Measurements from ENCODE around the gene AAGAB.

Gene AAGAB

GRCh38 chr15:67281714-67282113 is 27.3 kb upstream of the AAGAB start:
- Histone ChIP-seq H3K4me1 (ENCODE audit: insufficient read depth, insufficient read length) (no peaks in the 10 kb centered on the region), H3K9ac (ENCODE audit: insufficient read length, low read depth) (no peak overlapping the region), H3K27me3 (ENCODE audit: insufficient read depth, insufficient read length) (no peaks in the 10 kb centered on the region), H3K4me3 (ENCODE audit: insufficient read length, low read depth) (no peak overlapping the region), H3K36me3 (ENCODE audit: insufficient read depth, insufficient read length, low read length) (no peaks in the 10 kb centered on the region), H3K9me3 (ENCODE audit: insufficient read depth, low read length) (no peaks in the 10 kb centered on the region)
- no peak for DNase-seq (ENCODE audit: low read depth, low spot score)
- TF ChIP-seq SUZ12 (IDR thresholded peaks at IDR 0.05; ENCODE audit: extremely low read depth, insufficient read depth, insufficient read length) (no peak), ZNF274 (IDR thresholded peaks at IDR 0.05; ENCODE audit: low read depth, low read length) (no peak), YY1 (IDR thresholded peaks at IDR 0.05; ENCODE audit: insufficient read depth, insufficient read length) (no peak)

DNA sequence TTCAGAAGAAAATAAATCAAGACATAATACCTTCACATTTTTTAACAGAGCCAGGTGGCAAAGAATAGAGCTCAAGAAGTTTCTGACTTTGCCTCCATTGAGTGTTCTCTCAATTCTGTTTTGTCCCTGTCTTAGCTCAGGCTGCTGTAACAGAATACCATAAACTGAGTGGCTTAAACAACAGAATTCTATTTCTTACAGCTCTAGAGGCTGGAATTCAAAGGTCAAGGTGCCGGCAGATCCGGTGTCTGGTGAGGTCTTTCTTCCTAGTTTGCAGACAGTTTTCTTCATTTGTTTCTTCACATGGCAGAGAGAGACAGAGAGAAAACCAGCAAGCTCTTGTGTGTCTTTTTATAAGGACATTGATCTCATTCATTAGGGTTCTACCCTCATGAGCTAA is 25.8 kb upstream of the AAGAB start:
- no peaks in the 10 kb centered on the region for H3K27me3 ChIP-seq (ENCODE audit: insufficient read depth, insufficient read length)
- DNase-seq (ENCODE audit: low read depth, low spot score) = no peak
- H3K4me1 ChIP-seq (ENCODE audit: insufficient read depth, insufficient read length) = no peaks in the 10 kb centered on the region
- no peak overlapping the region for H3K4me3 ChIP-seq (ENCODE audit: insufficient read length, low read depth)
- no peaks in the 10 kb centered on the region for H3K36me3 ChIP-seq (ENCODE audit: insufficient read depth, insufficient read length, low read length)
- no peak for TF ChIP-seq YY1 (IDR thresholded peaks at IDR 0.05; ENCODE audit: insufficient read depth, insufficient read length)
- TF ChIP-seq SUZ12 (IDR thresholded peaks at IDR 0.05; ENCODE audit: extremely low read depth, insufficient read depth, insufficient read length) = no peak
- TF ChIP-seq ZNF274 (IDR thresholded peaks at IDR 0.05; ENCODE audit: low read depth, low read length) = no peak
- no peaks in the 10 kb centered on the region for H3K9me3 ChIP-seq (ENCODE audit: insufficient read depth, low read length)
- no peak overlapping the region for H3K9ac ChIP-seq (ENCODE audit: insufficient read length, low read depth)

GRCh38 chr15:67276666-67277065 is 22.2 kb upstream of the AAGAB start:
- no peak for DNase-seq (ENCODE audit: low read depth, low spot score)
- no peaks in the 10 kb centered on the region; the same call in 1 of the 2 replicates for H3K9me3 ChIP-seq (ENCODE audit: insufficient read depth, low read length)

GRCh38 chr15:67274236-67274635 is 19.8 kb upstream of the AAGAB start:
- DNase-seq (ENCODE audit: low read depth, low spot score) = no peak

More at GRCh38 chr15:67276666-67277065, 22.2 kb upstream of the AAGAB start:
- Histone ChIP-seq H3K4me3 (ENCODE audit: insufficient read length, low read depth) (no peak overlapping the region), H3K27me3 (ENCODE audit: insufficient read depth, insufficient read length) (no peaks in the 10 kb centered on the region), H3K4me1 (ENCODE audit: insufficient read depth, insufficient read length) (no peaks in the 10 kb centered on the region), H3K9ac (ENCODE audit: insufficient read length, low read depth) (no peak overlapping the region), H3K36me3 (ENCODE audit: insufficient read depth, insufficient read length, low read length) (no peaks in the 10 kb centered on the region)
- TF ChIP-seq ZNF274 (IDR thresholded peaks at IDR 0.05; ENCODE audit: low read depth, low read length) (no peak), SUZ12 (IDR thresholded peaks at IDR 0.05; ENCODE audit: extremely low read depth, insufficient read depth, insufficient read length) (no peak), YY1 (IDR thresholded peaks at IDR 0.05; ENCODE audit: insufficient read depth, insufficient read length) (no peak)

DNA sequence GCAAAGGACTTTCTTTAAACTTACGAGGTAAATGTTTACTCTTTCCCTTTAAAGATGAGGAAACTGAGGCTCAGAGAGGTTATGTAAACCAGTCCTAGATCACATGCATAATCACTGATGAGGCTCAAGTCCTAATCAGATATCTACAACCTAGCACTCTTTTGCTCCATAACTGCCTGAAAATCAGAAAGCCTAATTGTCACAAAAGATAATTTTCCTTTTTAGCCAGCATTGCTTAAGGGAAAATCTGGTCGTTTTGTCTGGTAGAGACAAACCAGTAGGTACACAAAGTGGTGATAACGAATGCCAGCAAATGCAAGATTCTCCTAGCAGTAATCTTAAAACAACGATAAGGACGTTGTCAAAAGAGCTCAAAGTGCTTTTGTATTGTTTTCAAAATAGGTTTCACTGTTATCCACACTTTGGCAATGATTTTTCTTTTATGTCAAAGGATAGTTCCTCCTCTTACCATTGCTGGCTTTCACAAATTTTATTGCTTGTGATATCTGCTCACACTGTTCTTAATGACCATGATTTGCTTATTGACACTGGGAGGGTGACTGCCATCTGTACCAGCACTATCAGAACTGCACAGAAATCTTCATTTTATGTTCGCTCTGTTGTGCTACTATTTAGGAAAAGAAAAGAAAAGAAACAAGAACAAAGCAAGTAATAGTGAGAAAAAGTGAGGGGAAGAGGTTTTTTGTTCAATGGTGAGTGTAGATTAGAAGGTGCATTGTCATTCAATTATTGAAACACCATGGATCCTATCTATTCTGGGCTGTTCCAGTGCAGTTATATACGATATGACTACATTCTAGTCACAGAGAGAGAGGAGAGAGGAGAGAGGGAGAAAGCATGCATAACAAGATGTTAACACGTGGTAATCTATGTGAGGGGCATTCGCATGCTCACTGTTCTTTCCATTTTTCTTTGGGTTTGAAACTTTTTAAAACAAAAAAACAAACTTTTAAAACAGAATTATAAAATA is 13.8 kb upstream of the AAGAB start:
- DNase-seq (ENCODE audit: low read depth, low spot score) = no peak

More at GRCh38 chr15:67274236-67274635, 19.8 kb upstream of the AAGAB start:
- Histone ChIP-seq H3K9me3 (ENCODE audit: insufficient read depth, low read length) (no peaks in the 10 kb centered on the region; the same call in 1 of the 2 replicates), H3K36me3 (ENCODE audit: insufficient read depth, insufficient read length, low read length) (no peaks in the 10 kb centered on the region), H3K9ac (ENCODE audit: insufficient read length, low read depth) (no peak overlapping the region), H3K4me3 (ENCODE audit: insufficient read length, low read depth) (no peak overlapping the region), H3K27me3 (ENCODE audit: insufficient read depth, insufficient read length) (no peaks in the 10 kb centered on the region), H3K4me1 (ENCODE audit: insufficient read depth, insufficient read length) (no peaks in the 10 kb centered on the region)
- no peak for TF ChIP-seq YY1 (IDR thresholded peaks at IDR 0.05; ENCODE audit: insufficient read depth, insufficient read length)
- TF ChIP-seq ZNF274 (IDR thresholded peaks at IDR 0.05; ENCODE audit: low read depth, low read length) = no peak
- no peak for TF ChIP-seq SUZ12 (IDR thresholded peaks at IDR 0.05; ENCODE audit: extremely low read depth, insufficient read depth, insufficient read length)

DNA sequence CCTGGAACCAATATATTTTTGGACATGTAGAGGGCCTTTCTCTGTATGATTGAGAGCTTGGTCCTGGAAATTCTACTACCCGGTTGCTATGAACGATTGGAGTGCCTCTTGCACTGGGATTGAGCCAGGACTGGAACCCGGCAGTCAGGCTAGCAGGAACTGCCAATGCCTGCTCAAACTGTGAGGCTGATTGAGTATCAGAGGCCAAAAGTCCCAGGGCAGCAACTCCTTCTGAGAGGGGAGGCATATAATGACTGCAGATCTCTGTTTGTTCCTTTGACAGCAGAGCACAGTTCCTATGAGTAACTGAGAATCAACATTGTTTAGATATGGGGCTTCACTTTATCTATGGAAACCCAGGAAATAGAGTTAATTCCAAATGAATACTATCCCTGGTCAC is 13.0 kb upstream of the AAGAB start:
- DNase-seq (ENCODE audit: low read depth, low spot score) = no peak
- H3K9me3 ChIP-seq (ENCODE audit: insufficient read depth, low read length) = no peaks in the 10 kb centered on the region
- no peak overlapping the region for H3K4me3 ChIP-seq (ENCODE audit: insufficient read length, low read depth)
- H3K27me3 ChIP-seq (ENCODE audit: insufficient read depth, insufficient read length) = no peaks in the 10 kb centered on the region
- no peak overlapping the region for H3K9ac ChIP-seq (ENCODE audit: insufficient read length, low read depth)
- H3K4me1 ChIP-seq (ENCODE audit: insufficient read depth, insufficient read length) = no peaks in the 10 kb centered on the region
- TF ChIP-seq YY1 (IDR thresholded peaks at IDR 0.05; ENCODE audit: insufficient read depth, insufficient read length) (no peak), SUZ12 (IDR thresholded peaks at IDR 0.05; ENCODE audit: extremely low read depth, insufficient read depth, insufficient read length) (no peak), ZNF274 (IDR thresholded peaks at IDR 0.05; ENCODE audit: low read depth, low read length) (no peak)
- no peaks in the 10 kb centered on the region for H3K36me3 ChIP-seq (ENCODE audit: insufficient read depth, insufficient read length, low read length)

More for the DNA sequence above, 13.8 kb upstream of the AAGAB start:
- H3K4me3 ChIP-seq (ENCODE audit: insufficient read length, low read depth) = no peak overlapping the region
- H3K36me3 ChIP-seq (ENCODE audit: insufficient read depth, insufficient read length, low read length) = no peaks in the 10 kb centered on the region
- no peaks in the 10 kb centered on the region for H3K4me1 ChIP-seq (ENCODE audit: insufficient read depth, insufficient read length)
- no peak overlapping the region for H3K9ac ChIP-seq (ENCODE audit: insufficient read length, low read depth)
- no peaks in the 10 kb centered on the region for H3K9me3 ChIP-seq (ENCODE audit: insufficient read depth, low read length)
- H3K27me3 ChIP-seq (ENCODE audit: insufficient read depth, insufficient read length) = no peaks in the 10 kb centered on the region
- TF ChIP-seq YY1 (IDR thresholded peaks at IDR 0.05; ENCODE audit: insufficient read depth, insufficient read length) = no peak
- TF ChIP-seq SUZ12 (IDR thresholded peaks at IDR 0.05; ENCODE audit: extremely low read depth, insufficient read depth, insufficient read length) = no peak
- TF ChIP-seq ZNF274 (IDR thresholded peaks at IDR 0.05; ENCODE audit: low read depth, low read length) = no peak

- Histone ChIP-seq H3K9me3 (ENCODE audit: insufficient read depth, low read length) (no peaks in the 10 kb centered on the region), H3K9ac (ENCODE audit: insufficient read length, low read depth) (no peak overlapping the region), H3K4me1 (ENCODE audit: insufficient read depth, insufficient read length) (no peaks in the 10 kb centered on the region), H3K36me3 (ENCODE audit: insufficient read depth, insufficient read length, low read length) (no peaks in the 10 kb centered on the region), H3K27me3 (ENCODE audit: insufficient read depth, insufficient read length) (no peaks in the 10 kb centered on the region), H3K4me3 (ENCODE audit: insufficient read length, low read depth) (no peak overlapping the region)
- no peak for DNase-seq (ENCODE audit: low read depth, low spot score)
- TF ChIP-seq YY1 (IDR thresholded peaks at IDR 0.05; ENCODE audit: insufficient read depth, insufficient read length) = no peak
- TF ChIP-seq ZNF274 (IDR thresholded peaks at IDR 0.05; ENCODE audit: low read depth, low read length) = no peak
- TF ChIP-seq SUZ12 (IDR thresholded peaks at IDR 0.05; ENCODE audit: extremely low read depth, insufficient read depth, insufficient read length) = no peak
Measured at GRCh38 chr15:67266870-67267269, 12.4 kb upstream of the AAGAB start.

Measured in NT2/D1 (cell line).